ENCODE results near the gene RGL4. TPM values are rescaled to one million over a fixed set of nuclear protein-coding genes. Genes with fewer than 3 reads are reported as not detected.
A peak's percentile ranks its signal among the peaks of the same experiment; 100 is the strongest.
"Not testable (repeated sequence)": the region's sequence is repeated elsewhere in the genome, so short reads cannot be mapped to it uniquely, and the experiment has no call there.

Gene RGL4
- total RNA-seq, 2 experiments from 2014 or later = 0.97 TPM; not detected in 1

GRCh38 chr22:23675502-23676415 is 15.1 kb upstream of the RGL4 start:
- no peaks in the 10 kb centered on the region for H4K20me1 ChIP-seq (ENCODE audit: insufficient read depth, low read length)
- DNase-seq (ENCODE audit: low spot score) = peak; percentile 15
- no peak overlapping the region for H3K4me2 ChIP-seq (ENCODE audit: low read length)
- no TSS peak for BruUV-seq (replicated peaks)
- H3K4me3 ChIP-seq (ENCODE audit: low read depth, low read length, poor library complexity, severe bottlenecking) = no peak overlapping the region
- no peaks in the 10 kb centered on the region for H3K4me1 ChIP-seq (ENCODE audit: insufficient read depth, low read length, poor library complexity, severe bottlenecking)
- H3K27ac ChIP-seq (ENCODE audit: low read depth, low read length, poor library complexity, severe bottlenecking) = no peak overlapping the region
- intact Hi-C loops (cut with micrococcal nuclease; ENCODE audit: unreplicated experiment) = no loop called here
- H3K36me3 ChIP-seq (ENCODE audit: insufficient read depth, low read length) = no peaks in the 10 kb centered on the region
- H3K9me2 ChIP-seq (ENCODE audit: insufficient read depth, low read length) = no peaks in the 10 kb centered on the region
- H3K79me2 ChIP-seq (ENCODE audit: insufficient read depth, low read depth, low read length) = no peaks in the 10 kb centered on the region
- ChIA-PET CTCF (ENCODE audit: unreplicated experiment) (no interaction called here), POLR2A (interaction anchor here (0.9 kb wide), 1 partner anchor 87 kb away, joined by 3 read pairs; no protein-coding TSS in a partner anchor)
- no peaks in the 10 kb centered on the region for H3K9me3 ChIP-seq (ENCODE audit: low read length)
- H2AFZ ChIP-seq (ENCODE audit: low read length) = no peak overlapping the region
- TF ChIP-seq EZH2phosphoT487 (IDR thresholded peaks at IDR 0.05; ENCODE audit: borderline replicate concordance, low read depth, low read length) = no peak
- TF ChIP-seq, protein P1, sequence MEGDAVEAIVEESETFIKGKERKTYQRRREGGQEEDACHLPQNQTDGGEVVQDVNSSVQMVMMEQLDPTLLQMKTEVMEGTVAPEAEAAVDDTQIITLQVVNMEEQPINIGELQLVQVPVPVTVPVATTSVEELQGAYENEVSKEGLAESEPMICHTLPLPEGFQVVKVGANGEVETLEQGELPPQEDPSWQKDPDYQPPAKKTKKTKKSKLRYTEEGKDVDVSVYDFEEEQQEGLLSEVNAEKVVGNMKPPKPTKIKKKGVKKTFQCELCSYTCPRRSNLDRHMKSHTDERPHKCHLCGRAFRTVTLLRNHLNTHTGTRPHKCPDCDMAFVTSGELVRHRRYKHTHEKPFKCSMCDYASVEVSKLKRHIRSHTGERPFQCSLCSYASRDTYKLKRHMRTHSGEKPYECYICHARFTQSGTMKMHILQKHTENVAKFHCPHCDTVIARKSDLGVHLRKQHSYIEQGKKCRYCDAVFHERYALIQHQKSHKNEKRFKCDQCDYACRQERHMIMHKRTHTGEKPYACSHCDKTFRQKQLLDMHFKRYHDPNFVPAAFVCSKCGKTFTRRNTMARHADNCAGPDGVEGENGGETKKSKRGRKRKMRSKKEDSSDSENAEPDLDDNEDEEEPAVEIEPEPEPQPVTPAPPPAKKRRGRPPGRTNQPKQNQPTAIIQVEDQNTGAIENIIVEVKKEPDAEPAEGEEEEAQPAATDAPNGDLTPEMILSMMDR (conservative IDR thresholded peaks at IDR 0.05; ENCODE audit: low read length) = no peak

DNA sequence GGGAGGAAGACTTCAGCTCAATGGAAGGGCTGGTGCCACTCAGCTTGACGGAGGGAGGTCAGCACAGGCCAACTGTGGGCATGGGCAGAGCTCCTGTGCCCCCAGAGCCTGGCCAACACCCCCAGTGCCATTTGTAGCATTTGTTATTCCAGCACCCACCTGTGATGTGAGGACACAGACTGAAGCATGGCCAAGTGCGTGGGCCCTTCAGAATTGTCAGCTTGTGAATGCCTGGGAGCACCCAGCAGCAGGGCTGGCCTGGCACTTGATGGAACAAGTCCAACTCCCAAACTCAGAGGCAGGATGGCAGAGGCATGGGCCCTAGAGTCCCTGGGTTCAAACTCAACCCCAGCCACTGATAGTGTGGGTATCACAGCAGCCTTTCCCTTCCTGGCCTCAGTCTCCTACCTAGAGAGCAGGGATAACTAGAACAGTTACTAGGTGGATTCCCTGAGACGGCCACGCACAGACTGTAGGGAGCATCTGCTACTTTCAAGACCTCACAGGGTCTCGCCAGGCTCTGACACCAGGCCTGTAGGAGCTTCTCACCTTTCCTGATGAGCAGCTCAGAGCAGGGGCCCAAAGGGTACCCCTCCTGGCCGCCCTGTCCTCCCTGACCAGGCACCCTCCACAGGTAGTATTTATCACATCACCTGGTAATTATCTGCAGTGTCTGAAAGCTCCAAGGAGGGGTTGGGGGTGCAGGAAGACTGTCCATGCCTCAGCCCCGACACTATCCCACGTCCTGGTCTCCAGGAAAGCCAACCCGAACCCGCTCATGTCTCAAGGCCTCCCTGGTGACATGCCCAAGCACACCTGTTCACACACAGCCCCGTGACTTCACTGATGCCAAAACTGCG is 13.7 kb upstream of the RGL4 start:
- POLR2A ChIA-PET; BruUV-seq (replicated peaks); H3K36me3 ChIP-seq (ENCODE audit: insufficient read depth, low read length); H3K4me2 ChIP-seq (ENCODE audit: low read length); H3K27ac ChIP-seq (ENCODE audit: low read depth, low read length, poor library complexity, severe bottlenecking); H2AFZ ChIP-seq (ENCODE audit: low read length); intact Hi-C loops (cut with micrococcal nuclease; ENCODE audit: unreplicated experiment); DNase-seq (ENCODE audit: low spot score); CTCF ChIA-PET (ENCODE audit: unreplicated experiment); H3K79me2 ChIP-seq (ENCODE audit: insufficient read depth, low read depth, low read length); H3K4me3 ChIP-seq (ENCODE audit: low read depth, low read length, poor library complexity, severe bottlenecking); H3K4me1 ChIP-seq (ENCODE audit: insufficient read depth, low read length, poor library complexity, severe bottlenecking); H3K9me2 ChIP-seq (ENCODE audit: insufficient read depth, low read length); H3K9me3 ChIP-seq (ENCODE audit: low read length); H4K20me1 ChIP-seq (ENCODE audit: insufficient read depth, low read length): not testable (repeated sequence)

DNA sequence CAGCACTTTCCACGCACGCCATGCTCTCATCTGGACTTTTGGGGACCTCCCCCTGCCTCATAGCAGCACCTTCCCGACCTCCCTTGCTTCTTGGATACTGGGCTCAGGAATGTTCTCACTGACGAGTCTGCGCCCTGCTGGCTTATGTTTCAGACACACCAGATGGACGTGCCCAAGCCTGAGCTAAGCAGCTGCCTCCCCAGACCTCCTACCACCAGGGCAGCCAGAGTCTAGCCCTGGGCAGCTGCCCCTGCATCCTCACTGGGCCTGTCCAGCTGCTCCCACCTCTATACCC is 13.2 kb upstream of the RGL4 start:
- Histone ChIP-seq H3K79me2 (ENCODE audit: insufficient read depth, low read depth, low read length) (no peaks in the 10 kb centered on the region), H3K9me2 (ENCODE audit: insufficient read depth, low read length) (no peaks in the 10 kb centered on the region), H3K36me3 (ENCODE audit: insufficient read depth, low read length) (0 out of 2 replicates have a peak, but pooled peaks cover under 1% of the 10 kb centered on the region), H2AFZ (ENCODE audit: low read length) (no peak overlapping the region), H3K4me1 (ENCODE audit: insufficient read depth, low read length, poor library complexity, severe bottlenecking) (no peaks in the 10 kb centered on the region), H3K27ac (ENCODE audit: low read depth, low read length, poor library complexity, severe bottlenecking) (no peak overlapping the region), H3K4me3 (ENCODE audit: low read depth, low read length, poor library complexity, severe bottlenecking) (no peak overlapping the region), H4K20me1 (ENCODE audit: insufficient read depth, low read length) (no peaks in the 10 kb centered on the region), H3K9me3 (ENCODE audit: low read length) (no peaks in the 10 kb centered on the region), H3K4me2 (ENCODE audit: low read length) (no peak overlapping the region)
- intact Hi-C loops (cut with micrococcal nuclease; ENCODE audit: unreplicated experiment) = no loop called here
- TF ChIP-seq, protein P1 (conservative IDR thresholded peaks at IDR 0.05; ENCODE audit: low read length) = no peak
- TF ChIP-seq EZH2phosphoT487 (IDR thresholded peaks at IDR 0.05; ENCODE audit: borderline replicate concordance, low read depth, low read length) = no peak
- BruUV-seq (replicated peaks) = no TSS peak
- POLR2A ChIA-PET = no interaction called here
- DNase-seq (ENCODE audit: low spot score) = no peak
- CTCF ChIA-PET (ENCODE audit: unreplicated experiment) = no interaction called here
